GM19043 (cell line): ENCODE data around the gene ZMIZ1.
A peak's percentile ranks its signal among the peaks of the same experiment; 100 is the strongest.

ENCODE experiments used
- ATAC-seq: cut with Tn5 transposase; IDR thresholded peaks from one replicate; pipeline ENCODE4 v1.9.1; 2021; ENCODE audit warnings: low read depth; ENCODE audit not compliant: unreplicated experiment

The ZMIZ1 gene

GRCh38 chr10:79079490-79080355 lies 11.0 kb downstream of the ZMIZ1 start:
- no peak for ATAC-seq

- ATAC-seq, result no peak
Observed at GRCh38 chr10:79081353-79082034, 12.7 kb downstream of the ZMIZ1 start.

- ATAC-seq, result no peak
Observed at GRCh38 chr10:79082035-79082373, 13.2 kb downstream of the ZMIZ1 start.

- ATAC-seq, result no peak
Observed at GRCh38 chr10:79082631-79083596, 14.1 kb downstream of the ZMIZ1 start.

GRCh38 chr10:79084012-79084971 lies 15.5 kb downstream of the ZMIZ1 start:
- peak; percentile 41 for ATAC-seq

- ATAC-seq, result no peak
Observed at GRCh38 chr10:79084972-79085597, 16.3 kb downstream of the ZMIZ1 start.

GRCh38 chr10:79086822-79087221 lies 18.1 kb downstream of the ZMIZ1 start:
- no peak for ATAC-seq

GRCh38 chr10:79087721-79088120 lies 19.0 kb downstream of the ZMIZ1 start:
- ATAC-seq, result no peak

- no peak for ATAC-seq
Observed at GRCh38 chr10:79088176-79088575, 19.4 kb downstream of the ZMIZ1 start.

GRCh38 chr10:79088613-79089355 lies 20.0 kb downstream of the ZMIZ1 start:
- no peak for ATAC-seq

- ATAC-seq, result no peak
Observed at GRCh38 chr10:79089632-79090031, 20.9 kb downstream of the ZMIZ1 start.

GRCh38 chr10:79090134-79090803 lies 21.5 kb downstream of the ZMIZ1 start:
- no peak for ATAC-seq

- ATAC-seq, result no peak
Observed at GRCh38 chr10:79092292-79092896, 23.6 kb downstream of the ZMIZ1 start.

- ATAC-seq, result peak; percentile 35
Observed at GRCh38 chr10:79093658-79094411, 25.1 kb downstream of the ZMIZ1 start.

- ATAC-seq, result no peak
Observed at GRCh38 chr10:79094412-79095175, 25.8 kb downstream of the ZMIZ1 start.

GRCh38 chr10:79095316-79095715 lies 26.6 kb downstream of the ZMIZ1 start:
- ATAC-seq, result no peak
